SK-N-SH (cell line): ENCODE measurements around the gene ATXN7L3. TPM values are rescaled to one million over a fixed set of nuclear protein-coding genes. Genes with fewer than 3 reads are reported as not detected.

Experiments
- CTCF ChIA-PET: fragments of 300-600, 350-600 bp; formaldehyde crosslinking; extraction: SDS; loops from one replicate; lab custom pipeline; 2021; lab: Yijun Ruan, JAX
- POLR2A ChIA-PET: fragments of 350-600 bp; sonication (Branson Sonifier 250); formaldehyde crosslinking; extraction: SDS; loops from one replicate; lab custom pipeline; 2020; ENCODE audit warnings: antibody characterized with exemption, inconsistent platforms; lab: Yijun Ruan, JAX
- DNase-seq: peaks from one replicate; pipeline ENCODE4 v3.0.0; 2012
- H2AFZ ChIP-seq: fragments of 200-600 bp; sonication (generic); 2 replicates; pipeline ENCODE4 v1.8.1; 2016; ENCODE audit warnings: antibody characterized with exemption, mild to moderate bottlenecking, low read depth
- H3F3A ChIP-seq: fragments of 200-600 bp; sonication (generic); replicated peaks from 2 replicates; pipeline ENCODE3; 2016; ENCODE audit warnings: antibody characterized with exemption, mild to moderate bottlenecking; ENCODE audit not compliant: insufficient read depth
- H3K27ac ChIP-seq, 2 experiments: fragments of 200-500 bp in 1 of 2; fragments of 200-600 bp in 1 of 2; sonication (Bioruptor generic) in 1 of 2; sonication (generic), shearing (Covaris generic) in 1 of 2; 2 replicates each; pipeline versions ENCODE4 v1.5.1 to v1.6.1; 2014 to 2016; ENCODE audit warnings: low read depth in 2 of 2, inconsistent platforms in 1 of 2, low read length in 1 of 2, mild to moderate bottlenecking in 1 of 2, mixed read lengths in 1 of 2
- H3K27me3 ChIP-seq: fragments of 200-600 bp; sonication (generic), shearing (Covaris generic); 2 replicates; pipeline ENCODE4 v1.6.1; 2016; ENCODE audit warnings: mixed run types; ENCODE audit not compliant: insufficient read depth
- H3K36me3 ChIP-seq, 2 experiments: fragments of 200-500 bp in 1 of 2; fragments of 200-600 bp in 1 of 2; sonication (Bioruptor generic) in 1 of 2; sonication (generic) in 1 of 2; replicated peaks in 1 of 2; 2 replicates each; pipeline versions ENCODE3 to v1.5.1; 2014 to 2016; ENCODE audit warnings: low read length in 1 of 2, mild to moderate bottlenecking in 1 of 2; ENCODE audit not compliant: insufficient read depth in 2 of 2, control insufficient read depth in 1 of 2
- H3K4me1 ChIP-seq, 2 experiments: fragments of 200-500 bp in 1 of 2; fragments of 200-600 bp in 1 of 2; sonication (Bioruptor generic) in 1 of 2; sonication (generic), shearing (Covaris generic) in 1 of 2; 2 replicates each; pipeline versions ENCODE4 v1.5.1 to v1.6.1; 2014 to 2016; ENCODE audit warnings: low read depth in 1 of 2, low read length in 1 of 2, mixed run types in 1 of 2; ENCODE audit not compliant: insufficient read depth in 2 of 2, control insufficient read depth in 1 of 2
- H3K4me2 ChIP-seq: fragments of 200-600 bp; sonication (generic), shearing (Covaris generic); 2 replicates; pipeline ENCODE4 v1.6.1; 2017; ENCODE audit warnings: mixed run types
- H3K4me3 ChIP-seq, 2 experiments: fragments of 200-500 bp in 1 of 2; fragments of 200-600 bp in 1 of 2; sonication (Bioruptor generic) in 1 of 2; sonication (generic), shearing (Covaris generic) in 1 of 2; 2 replicates each; pipeline versions ENCODE4 v1.5.1 to v1.8.1; 2014 to 2016; ENCODE audit warnings: low read depth in 2 of 2, inconsistent platforms in 1 of 2, low read length in 1 of 2, mild to moderate bottlenecking in 1 of 2, mixed read lengths in 1 of 2, moderate library complexity in 1 of 2
- H3K79me2 ChIP-seq: fragments of 200-600 bp; sonication (generic); 2 replicates; pipeline ENCODE4 v1.8.1; 2017; ENCODE audit warnings: mild to moderate bottlenecking; ENCODE audit not compliant: insufficient read depth
- H3K9ac ChIP-seq: fragments of 200-600 bp; sonication (generic); 2 replicates; pipeline ENCODE4 v1.6.1; 2017; ENCODE audit warnings: mixed run types
- H3K9me2 ChIP-seq: fragments of 200-600 bp; sonication (generic); 2 replicates; pipeline ENCODE4 v1.6.1; 2017; ENCODE audit warnings: mixed run types
- H3K9me3 ChIP-seq: fragments of 200-600 bp; sonication (generic); 2 replicates; pipeline ENCODE4 v1.6.1; 2017; ENCODE audit warnings: mixed run types, mild to moderate bottlenecking, moderate library complexity
- H4K20me1 ChIP-seq: fragments of 200-600 bp; sonication (generic); 2 replicates; pipeline ENCODE4 v1.6.1; 2017; ENCODE audit warnings: mild to moderate bottlenecking, mixed run types; ENCODE audit not compliant: insufficient read depth
- CHD2 ChIP-seq: fragments of 150-350 bp; IDR thresholded peaks from 2 replicates; pipeline ENCODE4 v1.6.1; 2018; ENCODE audit warnings: low read length; ENCODE audit not compliant: partially characterized antibody
- ELF1 ChIP-seq: IDR thresholded peaks from 2 replicates; pipeline ENCODE4 v1.4.0; 2012
- EP300 ChIP-seq, 2 experiments: IDR thresholded peaks; 2 replicates each; pipeline versions ENCODE4 v1.4.0 to v1.6.1; 2012; ENCODE audit warnings: borderline replicate concordance in 1 of 2, low read depth in 1 of 2, low read length in 1 of 2
- EZH2phosphoT487 ChIP-seq: fragments of 200-600 bp; sonication (generic); IDR thresholded peaks from 2 replicates; pipeline ENCODE4 v1.6.1; 2017; ENCODE audit warnings: low read depth, mixed run types, mild to moderate bottlenecking, antibody characterized with exemption, moderate library complexity, borderline replicate concordance
- GABPA ChIP-seq: IDR thresholded peaks from 2 replicates; pipeline ENCODE4 v1.4.0; 2012; ENCODE audit warnings: low read depth, mild to moderate bottlenecking
- JUND ChIP-seq: IDR thresholded peaks from 2 replicates; pipeline ENCODE4 v1.4.0; 2012
- MXI1 ChIP-seq: IDR thresholded peaks from 2 replicates; pipeline ENCODE4 v1.6.1; 2012; ENCODE audit warnings: mild to moderate bottlenecking, low read depth, low read length, improper control_type of control experiment
- NFIC ChIP-seq: IDR thresholded peaks from 2 replicates; pipeline ENCODE4 v1.4.0; 2012; ENCODE audit warnings: borderline replicate concordance
- NRF1 ChIP-seq: IDR thresholded peaks from 2 replicates; pipeline ENCODE4 v1.6.1; 2012; ENCODE audit warnings: low read depth, mild to moderate bottlenecking, low read length
- POLR2AphosphoS5 ChIP-seq: IDR thresholded peaks from 2 replicates; pipeline ENCODE4 v1.6.1; 2012; ENCODE audit warnings: low read depth, low read length
- RAD21 ChIP-seq: IDR thresholded peaks from 2 replicates; pipeline ENCODE4 v1.6.1; 2012; ENCODE audit warnings: mild to moderate bottlenecking, low read length
- RFX5 ChIP-seq: IDR thresholded peaks from 2 replicates; pipeline ENCODE4 v1.6.1; 2012; ENCODE audit warnings: mild to moderate bottlenecking, improper control_type of control experiment, low read length
- SMC3 ChIP-seq: IDR thresholded peaks from 2 replicates; pipeline ENCODE4 v1.6.1; 2012; ENCODE audit warnings: low read depth, low read length, improper control_type of control experiment
- TAF1 ChIP-seq: IDR thresholded peaks from 2 replicates; pipeline ENCODE4 v1.6.1; 2012; ENCODE audit warnings: low read depth, mild to moderate bottlenecking, low read length, moderate library complexity, borderline replicate concordance
- TCF12 ChIP-seq: IDR thresholded peaks from 2 replicates; pipeline ENCODE4 v1.4.0; 2012
- YY1 ChIP-seq: IDR thresholded peaks from 2 replicates; pipeline ENCODE4 v1.4.0; 2012; ENCODE audit warnings: low read depth, mild to moderate bottlenecking
- WGBS: methylation state at CpG from one replicate; pipeline ENCODE4 v1.1.6; 2017; ENCODE audit warnings: low lambda C conversion rate; 5-methylcytosine and 5-hydroxymethylcytosine counted together
- polyA plus RNA-seq, 3 experiments: library from polyadenylated mRNA; depleted of rRNA; stranded (reverse); fragments of >200 nt; gene quantifications; 2 replicates each; pipeline ENCODE4 v1.2.3, GENCODE V29; 2012
- TF ChIP-seq, protein P1 (sequence below): fragments of 150-350 bp; IDR thresholded peaks from 2 replicates; pipeline ENCODE4 v1.6.1; 2017; ENCODE audit warnings: antibody characterized with exemption, low read length, low read depth, borderline replicate concordance
- TF ChIP-seq, protein P2 (sequence below): IDR thresholded peaks from 2 replicates; pipeline ENCODE4; 2012
- TF ChIP-seq, protein P3 (sequence below): IDR thresholded peaks from 2 replicates; pipeline ENCODE4 v1.4.0; 2012; ENCODE audit warnings: low read depth

The ATXN7L3 gene
- polyA plus RNA-seq, 1 of the 3 experiments (the other 2 are of a cell fraction) = 47.7 TPM

- Histone ChIP-seq H3K4me1 (peaks cover 8 to 16% of the 10 kb centered on the region in 2 experiments; a peak in 2 of 4 replicates), H3K79me2 (peaks cover 66% of the 10 kb centered on the region), H3K9ac (peak overlapping the region; percentile 93), H3K36me3 (peaks cover 11 to 19% of the 10 kb centered on the region in 2 experiments), H3K4me3 (peak overlapping the region; percentile 80 to 88), H3F3A (peaks cover 26% of the 10 kb centered on the region), H3K27me3 (no peaks in the 10 kb centered on the region), H4K20me1 (peaks cover 5% of the 10 kb centered on the region; the same call in 1 of the 2 replicates), H3K27ac (peak overlapping the region; percentile 86 to 96), H2AFZ (peak overlapping the region; percentile 79), H3K4me2 (peak overlapping the region; percentile 83), H3K9me3 (no peaks in the 10 kb centered on the region), H3K9me2 (no peaks in the 10 kb centered on the region)
- 1% methylated on average over 30 of the region's 32 CpGs for WGBS
- peak; percentile 88 for DNase-seq
- ChIA-PET POLR2A (interaction anchor here (0.5 to 1.3 kb wide), 9 partner anchors 12 to 502 kb away, joined by 3 to 7 read pairs (median 3); partner anchors contain the start of genes ASB16, CCDC43, HDAC5 and LSM12), CTCF (interaction anchor here (0.7 to 4.1 kb wide), 11 partner anchors 8 to 213 kb away, joined by 3 to 31 read pairs (median 4); partner anchors contain the start of genes ASB16 and GRN)
- peak; percentile 39; the same call in 1 of the 2 replicates for TF ChIP-seq POLR2AphosphoS5
- TF ChIP-seq YY1 = no peak
- no peak for TF ChIP-seq TCF12
- no peak for TF ChIP-seq JUND
Observed at GRCh38 chr17:44187131-44187899, 12.4 kb downstream of the ATXN7L3 start.

DNA sequence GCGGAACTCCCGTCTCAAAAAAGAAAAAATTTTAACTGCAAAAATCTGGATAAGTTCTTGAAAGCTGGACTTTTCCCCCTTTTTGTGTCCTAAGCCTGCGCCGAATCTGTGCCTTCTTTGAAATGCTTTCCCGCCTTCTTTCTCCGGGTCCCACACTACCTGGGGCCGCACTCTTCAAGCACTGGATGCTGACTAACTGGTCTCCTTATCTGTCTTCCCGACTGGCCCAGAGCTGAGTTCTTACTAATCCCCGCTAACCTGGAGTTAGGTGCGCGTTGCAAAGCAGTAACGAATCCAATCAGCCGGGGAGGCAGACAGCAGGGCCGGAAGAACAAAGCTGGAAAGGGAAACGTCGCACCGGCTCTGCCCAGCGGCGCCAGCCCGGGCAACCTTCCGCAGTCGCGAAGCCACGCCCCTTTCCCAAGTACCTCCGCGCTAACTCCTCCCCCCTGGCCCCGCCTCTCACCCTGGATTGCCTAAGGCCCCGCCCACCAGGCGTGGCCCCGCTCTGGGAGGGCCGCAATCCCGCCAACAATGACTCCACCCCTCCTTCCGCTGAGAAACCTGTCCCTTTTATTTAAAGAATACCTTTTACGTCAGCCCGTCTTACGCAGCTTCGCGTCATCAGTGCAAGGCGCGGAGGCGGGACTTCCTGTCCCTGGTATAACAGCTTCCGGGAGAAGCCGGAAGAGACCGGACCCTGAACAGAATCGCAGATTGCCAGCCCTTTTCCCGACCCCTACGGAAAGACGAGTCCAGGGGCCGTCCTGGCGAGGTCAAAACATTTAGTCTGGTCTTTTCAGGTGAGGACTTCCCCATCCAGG lies 13.2 kb downstream of the ATXN7L3 start, which contains the start of gene TMUB2:
TSS of gene TMUB2 (plus strand) at position 666 of the 824 bp plus-strand sequence. CDS start 737 bp downstream, outside the sequence.
- no peaks in the 10 kb centered on the region for H3K27me3 ChIP-seq
- peaks cover 5% of the 10 kb centered on the region; the same call in 1 of the 2 replicates for H4K20me1 ChIP-seq
- H3K4me2 ChIP-seq = peak within 1 kb of the TSS; percentile 83
- CTCF ChIA-PET = interaction anchor here (0.7 to 4.1 kb wide), 15 partner anchors 9 to 243 kb away, joined by 3 to 31 read pairs (median 4); partner anchors contain the start of genes ASB16 and GRN
- peak; percentile 100 for DNase-seq
- H2AFZ ChIP-seq = peak within 1 kb of the TSS; percentile 95
- TF ChIP-seq TAF1 (peak; percentile 76), NRF1 (peak; percentile 45), SMC3 (no peak), ELF1 (peak; percentile 93), EZH2phosphoT487 (no peak), EP300 (IDR thresholded peaks at IDR 0.05; ENCODE audit: borderline replicate concordance in 1 of 2, low read depth in 1 of 2, low read length in 1 of 2) (no peak; a peak in 1 of 4 replicates), RFX5 (peak; percentile 51; the same call in 1 of the 2 replicates), CHD2 (peak; percentile 34), MXI1 (peak; percentile 88), NFIC (no peak; the same call in 1 of the 2 replicates), GABPA (peak; percentile 99), POLR2AphosphoS5 (peak; percentile 92), YY1 (peak; percentile 55; the same call in 1 of the 2 replicates), RAD21 (peak; percentile 11; the same call in 1 of the 2 replicates)
- TF ChIP-seq, protein P1, sequence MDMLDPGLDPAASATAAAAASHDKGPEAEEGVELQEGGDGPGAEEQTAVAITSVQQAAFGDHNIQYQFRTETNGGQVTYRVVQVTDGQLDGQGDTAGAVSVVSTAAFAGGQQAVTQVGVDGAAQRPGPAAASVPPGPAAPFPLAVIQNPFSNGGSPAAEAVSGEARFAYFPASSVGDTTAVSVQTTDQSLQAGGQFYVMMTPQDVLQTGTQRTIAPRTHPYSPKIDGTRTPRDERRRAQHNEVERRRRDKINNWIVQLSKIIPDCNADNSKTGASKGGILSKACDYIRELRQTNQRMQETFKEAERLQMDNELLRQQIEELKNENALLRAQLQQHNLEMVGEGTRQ = no peak
- TF ChIP-seq, protein P2, sequence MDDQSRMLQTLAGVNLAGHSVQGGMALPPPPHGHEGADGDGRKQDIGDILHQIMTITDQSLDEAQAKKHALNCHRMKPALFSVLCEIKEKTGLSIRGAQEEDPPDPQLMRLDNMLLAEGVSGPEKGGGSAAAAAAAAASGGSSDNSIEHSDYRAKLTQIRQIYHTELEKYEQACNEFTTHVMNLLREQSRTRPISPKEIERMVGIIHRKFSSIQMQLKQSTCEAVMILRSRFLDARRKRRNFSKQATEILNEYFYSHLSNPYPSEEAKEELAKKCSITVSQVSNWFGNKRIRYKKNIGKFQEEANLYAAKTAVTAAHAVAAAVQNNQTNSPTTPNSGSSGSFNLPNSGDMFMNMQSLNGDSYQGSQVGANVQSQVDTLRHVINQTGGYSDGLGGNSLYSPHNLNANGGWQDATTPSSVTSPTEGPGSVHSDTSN = peak; percentile 35; the same call in 1 of the 2 replicates
- TF ChIP-seq, protein P3, sequence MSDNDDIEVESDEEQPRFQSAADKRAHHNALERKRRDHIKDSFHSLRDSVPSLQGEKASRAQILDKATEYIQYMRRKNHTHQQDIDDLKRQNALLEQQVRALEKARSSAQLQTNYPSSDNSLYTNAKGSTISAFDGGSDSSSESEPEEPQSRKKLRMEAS = 0 out of 2 replicates have a peak, but pooled peaks have one; percentile 54
- TF ChIP-seq, all 33 proteins: peak for 12
- Histone ChIP-seq H3K4me3 (peak within 1 kb of the TSS; percentile 88 to 95), H3K27ac (peak within 1 kb of the TSS; percentile 86 to 96), H3K9me3 (no peaks in the 10 kb centered on the region), H3K79me2 (peaks cover 66% of the 10 kb centered on the region), H3K4me1 (peaks cover 8 to 16% of the 10 kb centered on the region in 2 experiments; a peak in 2 of 4 replicates), H3K9ac (peak within 1 kb of the TSS; percentile 93), H3K9me2 (no peaks in the 10 kb centered on the region), H3K36me3 (peaks cover 19 to 22% of the 10 kb centered on the region in 2 experiments), H3F3A (peaks cover 26% of the 10 kb centered on the region)
- POLR2A ChIA-PET = interaction anchor here (0.5 to 1.5 kb wide), 13 partner anchors 8 to 503 kb away, joined by 3 to 7 read pairs (median 3); partner anchors contain the start of genes ASB16, CCDC43, HDAC5 and LSM12
- 2% methylated on average over 41 of the region's 50 CpGs for WGBS
